ENCODE measurements around the gene ITPRID1. TPM values are rescaled to one million over a fixed set of nuclear protein-coding genes. Genes with fewer than 3 reads are reported as not detected.

Gene ITPRID1
- not detected in 2 replicates for total RNA-seq

GRCh38 chr7:31513790-31514189 is at the start of gene ITPRID1:
Gene ITPRID1, plus strand, starts transcription at chr7:31514090. Its CDS starts 38,935 bp downstream, at chr7:31553025.

GRCh38 chr7:31687024-31687748 is 173.3 kb downstream of the ITPRID1 start, which contains the start of gene PPP1R17:
Gene PPP1R17, plus strand, starts transcription at chr7:31687215. Its CDS starts 5,227 bp downstream, at chr7:31692442.

Other genes with a start within 250 kb of the ITPRID1 start
- gene NEUROD6, start 173.4 kb upstream of the ITPRID1 start, total RNA-seq = not detected in 2 replicates
- not detected in 2 replicates for gene PPP1R17, start 173.1 kb downstream of the ITPRID1 start, total RNA-seq

Data from vein endothelial cell (primary cell).